Measurements from ENCODE around the gene TLR3.

- TF ChIP-seq CTCF (IDR thresholded peaks at IDR 0.05) = no peak
- no peak for TF ChIP-seq POLR2AphosphoS5 (IDR thresholded peaks at IDR 0.05)
Measured at GRCh38 chr4:186079694-186080093, 10.7 kb downstream of the TLR3 start.

All from sigmoid colon (tissue), 4 donors.